ENCODE results near the gene RERE.

RERE gene

DNA sequence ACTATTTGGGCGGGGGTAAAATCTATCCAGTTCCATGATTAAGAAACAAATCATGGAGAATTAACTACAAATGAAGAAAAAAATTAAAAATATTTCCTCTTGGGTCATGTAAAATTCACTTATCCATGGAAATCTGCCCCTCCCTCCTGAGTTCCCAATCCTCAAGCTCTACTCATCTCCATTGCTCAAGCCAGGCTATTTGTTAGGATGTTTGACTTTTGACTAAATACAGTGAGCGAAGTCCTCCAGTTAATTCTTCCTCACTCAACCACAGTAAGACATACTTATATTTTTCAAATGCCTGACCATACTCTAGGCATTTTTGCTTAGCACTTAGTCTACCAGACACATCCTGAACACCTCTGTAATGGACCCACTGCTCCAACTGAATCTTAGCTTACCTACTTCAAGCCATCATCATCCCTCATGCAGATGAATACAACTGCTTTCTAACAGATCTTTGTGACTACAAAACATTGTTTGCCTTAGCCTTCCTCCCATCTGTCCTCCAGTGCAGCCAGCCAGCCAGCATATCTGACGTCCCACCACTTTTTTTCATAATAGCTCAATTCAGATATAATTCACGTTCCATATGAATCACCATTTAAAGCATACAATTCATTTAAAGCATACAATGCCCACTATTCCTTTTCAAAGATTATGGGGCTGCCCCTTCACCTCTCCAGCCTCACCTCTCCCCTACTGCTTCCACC lies 154.2 kb downstream of the RERE start:
- DNase-seq = no peak

DNA sequence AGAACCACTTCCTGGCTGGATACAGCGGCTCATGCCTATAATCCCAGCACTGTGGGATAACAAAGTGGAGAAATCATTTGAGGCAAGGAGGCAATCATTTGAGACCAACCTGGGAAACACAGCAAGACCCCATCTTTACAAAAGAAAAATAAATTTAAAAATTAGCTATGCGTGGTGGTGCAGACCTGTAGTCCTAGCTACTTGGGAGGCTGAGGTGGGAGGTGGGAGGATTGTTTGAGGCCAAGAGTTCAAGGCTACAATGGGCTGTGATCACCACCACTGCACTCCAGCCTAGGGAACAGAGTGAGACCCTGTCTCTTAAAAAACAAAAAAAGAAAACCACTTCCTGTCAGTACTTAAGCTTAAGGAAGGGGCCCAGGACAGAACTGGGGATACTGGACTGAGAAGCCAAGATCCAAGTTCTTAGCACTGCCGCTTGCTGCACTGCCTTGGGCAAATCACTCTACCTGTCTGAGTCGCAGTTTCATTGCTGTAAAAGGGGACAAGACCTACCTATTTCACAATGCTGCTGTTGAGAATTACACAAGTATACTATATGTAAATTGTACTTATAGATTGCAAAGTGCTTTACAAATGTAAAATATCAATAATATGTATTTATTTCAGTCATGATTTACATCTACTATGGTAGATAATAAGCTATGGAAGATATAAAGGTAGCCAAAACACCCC lies 154.9 kb downstream of the RERE start:
- no peak for DNase-seq

DNA sequence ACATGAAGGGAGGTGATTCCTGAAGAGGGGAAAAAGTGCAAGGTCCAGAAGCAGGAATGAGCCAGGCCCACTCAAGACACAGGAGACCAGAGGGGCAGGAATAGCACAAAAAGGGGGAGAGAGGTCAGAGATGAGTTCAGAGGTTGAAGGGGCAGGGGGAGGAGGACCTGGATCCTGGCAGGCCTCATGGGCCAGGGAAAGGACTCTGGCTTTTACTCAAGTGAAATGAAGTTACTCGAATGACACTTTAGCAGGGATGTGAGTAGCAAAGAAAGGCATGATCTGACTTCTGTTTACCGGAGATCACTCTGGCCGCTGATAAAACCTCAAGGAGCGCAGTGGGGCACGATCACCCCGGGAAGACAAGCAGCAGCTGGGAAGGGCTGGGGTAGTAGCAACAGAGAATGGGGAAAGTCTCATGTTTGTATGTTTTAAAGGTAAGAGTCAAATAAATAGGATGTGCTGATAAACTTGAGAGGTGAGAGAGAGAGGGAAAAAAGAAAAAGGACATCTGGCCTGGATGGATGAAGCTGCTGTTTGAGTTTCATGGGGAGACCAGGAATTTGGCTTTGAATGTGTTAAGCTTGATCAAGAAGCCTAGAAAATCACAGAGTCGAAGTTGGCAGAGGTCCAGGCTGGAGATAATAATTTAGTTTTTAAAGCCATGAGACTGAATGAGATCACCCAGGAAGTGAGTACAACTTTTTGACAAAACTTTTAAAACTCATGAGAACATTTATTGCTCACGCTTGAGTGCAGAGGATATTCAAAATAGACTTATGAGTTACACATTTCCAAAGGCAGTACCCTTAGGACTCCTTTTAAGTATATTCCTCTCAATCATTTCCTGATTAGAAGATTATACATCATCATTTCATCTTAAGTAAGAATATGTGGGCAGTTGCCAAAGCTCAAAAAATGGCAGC lies 156.0 kb downstream of the RERE start:
- DNase-seq = no peak

DNA sequence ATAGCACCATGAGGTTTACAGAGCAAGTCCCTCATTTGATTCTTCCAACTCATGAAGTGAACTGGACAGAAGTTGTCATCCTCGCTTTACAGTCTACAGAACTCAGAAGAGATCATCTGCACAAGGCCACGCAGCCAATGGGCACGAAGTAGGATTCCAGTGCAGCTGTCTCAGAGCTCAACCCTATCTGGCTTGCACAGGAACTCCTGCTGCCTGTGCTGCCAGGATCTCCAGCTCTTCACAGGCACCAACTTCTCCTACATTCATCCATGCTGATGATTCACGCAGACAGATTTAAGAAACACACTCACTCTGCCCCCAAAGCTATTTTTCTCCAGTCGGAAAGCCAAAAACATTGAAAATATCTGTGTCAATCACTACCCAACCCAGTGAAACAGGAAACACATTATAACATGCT lies 157.0 kb downstream of the RERE start:
- DNase-seq = no peak

DNA sequence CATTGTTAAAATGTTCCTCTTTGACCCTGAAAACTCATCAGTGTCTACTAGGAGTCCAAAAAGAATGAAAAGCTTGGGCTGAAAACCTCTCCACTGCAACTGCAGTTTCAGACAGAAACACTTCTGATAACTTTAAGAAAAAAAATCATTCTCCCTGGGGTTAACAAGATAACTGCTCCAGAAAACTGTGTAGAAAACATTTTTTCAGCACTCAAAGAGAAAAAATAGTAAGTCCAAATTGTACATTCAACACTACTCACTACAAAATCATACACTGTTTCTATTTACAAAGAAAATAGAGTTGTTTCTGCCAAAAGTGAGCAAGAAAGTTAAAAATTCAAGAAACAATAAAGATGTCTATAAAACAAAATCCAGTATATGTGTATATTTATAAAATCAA lies 157.8 kb downstream of the RERE start:
- DNase-seq = no peak

DNA sequence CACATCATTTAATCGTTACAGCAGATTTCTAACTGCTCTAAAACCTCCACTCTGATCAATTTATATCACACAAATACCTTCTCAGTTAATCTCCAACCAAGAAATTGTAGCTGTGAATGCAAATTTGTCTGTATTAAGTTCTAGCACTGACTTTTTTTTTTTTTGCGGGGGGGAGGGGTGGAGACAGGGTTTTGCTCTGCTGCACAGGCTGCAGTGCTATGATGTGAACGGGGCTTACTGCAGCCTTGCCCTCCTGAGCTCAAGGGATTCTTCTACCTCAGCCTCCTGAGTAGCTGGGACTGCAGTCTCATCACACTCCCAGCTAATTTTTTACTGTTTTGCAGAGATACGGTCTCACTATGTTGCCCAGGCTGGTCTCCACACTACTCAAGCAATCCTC lies 163.6 kb downstream of the RERE start:
- DNase-seq = no peak

DNA sequence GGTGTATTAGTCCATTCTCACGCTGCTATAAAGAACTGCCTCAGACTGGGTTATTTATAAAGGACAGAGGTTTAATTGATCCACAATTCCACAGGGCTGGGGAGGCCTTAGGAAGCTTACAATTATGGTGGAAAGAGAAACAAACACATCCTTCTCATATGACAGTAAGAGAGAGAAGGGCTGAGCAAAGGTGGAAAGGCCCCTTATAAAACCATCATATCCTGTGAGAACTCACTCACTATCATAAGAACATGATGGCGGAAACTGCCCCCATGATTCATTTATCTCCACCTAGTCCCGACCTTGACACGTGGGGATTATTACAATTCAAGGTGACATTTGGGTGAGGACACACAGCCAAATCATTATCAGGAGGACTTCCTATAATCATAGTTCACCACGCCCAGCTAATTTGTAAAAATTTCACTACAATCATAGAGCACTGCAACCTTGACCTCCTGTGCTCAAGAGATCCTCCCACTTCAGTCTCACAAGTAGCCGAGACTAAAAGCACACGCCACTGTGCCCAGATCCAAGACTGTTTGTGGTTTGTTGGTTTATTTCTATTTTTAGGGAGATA lies 164.9 kb downstream of the RERE start:
- DNase-seq = no peak

DNA sequence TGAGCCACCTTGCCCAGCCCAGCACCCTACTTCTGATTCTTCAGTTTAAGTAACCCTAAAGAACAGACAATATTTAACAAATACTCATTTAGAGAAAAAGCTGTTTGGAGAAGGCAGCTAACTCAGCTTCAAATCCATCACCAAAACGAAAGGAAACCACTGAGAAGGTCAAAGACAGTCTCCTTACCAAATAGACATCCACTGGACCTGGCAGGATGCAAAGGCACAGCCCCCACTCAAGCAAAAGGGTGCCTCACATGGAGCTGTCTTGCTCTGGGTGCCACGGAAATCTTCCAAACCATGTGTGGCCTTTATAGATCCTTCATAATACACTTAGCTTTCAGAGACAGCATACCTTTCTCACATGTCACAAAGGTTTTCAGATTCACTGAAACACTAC lies 165.5 kb downstream of the RERE start:
- no peak for DNase-seq

DNA sequence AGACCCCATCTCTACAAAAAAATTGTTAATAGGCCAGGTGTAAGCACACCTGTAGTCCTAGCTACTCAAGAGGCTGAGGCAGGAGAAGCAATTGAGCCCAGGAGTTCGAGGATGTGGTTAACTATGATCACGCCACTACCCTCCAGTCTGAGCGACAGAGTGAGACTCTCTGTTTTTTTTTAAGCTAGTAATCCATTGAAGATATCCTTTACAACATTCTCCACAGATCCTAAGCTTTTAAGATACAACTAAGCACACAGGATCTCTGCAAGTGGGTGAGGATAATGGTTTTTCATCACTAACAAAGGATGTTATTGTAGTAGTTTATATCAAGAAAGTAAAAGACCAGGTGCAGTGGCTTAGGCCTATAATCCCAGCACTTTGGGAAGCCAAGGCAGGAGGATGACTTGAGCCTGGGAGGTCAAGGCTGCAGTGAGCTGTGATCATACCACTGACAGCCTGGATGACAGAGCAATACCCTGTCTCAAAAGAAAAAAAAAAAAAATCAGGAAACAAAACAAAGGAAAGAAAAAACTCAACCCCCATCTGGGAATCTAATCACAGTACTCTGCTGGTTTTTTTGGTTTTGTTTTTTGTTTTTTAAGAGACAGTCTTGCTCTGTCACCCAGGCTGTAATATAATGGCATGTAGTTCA lies 166.1 kb downstream of the RERE start:
- DNase-seq = no peak

DNA sequence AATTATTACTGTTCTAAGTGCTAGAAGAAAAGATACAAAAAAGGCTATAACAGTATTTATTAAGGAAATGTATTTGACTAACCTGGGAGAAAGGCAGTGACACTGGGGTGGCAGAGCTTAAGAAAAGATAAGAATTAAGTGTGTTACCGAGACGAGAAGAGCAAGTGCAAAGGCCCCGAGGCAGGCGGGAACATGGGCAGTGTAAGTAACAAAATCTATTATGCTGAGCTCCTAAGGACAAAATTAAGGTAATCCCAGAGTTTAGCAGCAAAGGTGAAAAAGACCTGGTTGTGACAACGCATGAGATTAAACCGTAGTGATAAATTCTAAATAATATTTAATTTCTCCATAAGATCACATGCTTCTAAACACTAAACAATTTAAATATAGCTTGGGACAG lies 167.6 kb downstream of the RERE start:
- no peak for DNase-seq

DNA sequence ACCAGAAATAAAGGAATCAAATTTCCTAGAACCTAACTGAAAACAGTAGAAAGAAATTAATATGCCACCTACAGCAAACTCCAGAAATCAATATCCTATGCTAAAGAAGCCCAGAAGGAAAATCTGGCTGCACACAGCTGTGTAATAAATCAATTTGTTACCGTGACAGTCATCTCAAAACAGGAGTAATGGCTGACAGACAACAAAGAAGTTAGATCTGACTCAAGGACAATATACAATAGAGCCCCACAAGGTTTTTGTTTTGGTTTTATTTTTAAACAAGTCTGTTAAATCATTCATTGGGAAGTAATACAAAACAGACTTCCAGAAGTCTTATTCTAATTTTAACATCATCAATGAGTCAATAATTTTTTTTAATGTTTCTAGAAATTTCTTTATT lies 168.4 kb downstream of the RERE start:
- peak; percentile 20 for DNase-seq

DNA sequence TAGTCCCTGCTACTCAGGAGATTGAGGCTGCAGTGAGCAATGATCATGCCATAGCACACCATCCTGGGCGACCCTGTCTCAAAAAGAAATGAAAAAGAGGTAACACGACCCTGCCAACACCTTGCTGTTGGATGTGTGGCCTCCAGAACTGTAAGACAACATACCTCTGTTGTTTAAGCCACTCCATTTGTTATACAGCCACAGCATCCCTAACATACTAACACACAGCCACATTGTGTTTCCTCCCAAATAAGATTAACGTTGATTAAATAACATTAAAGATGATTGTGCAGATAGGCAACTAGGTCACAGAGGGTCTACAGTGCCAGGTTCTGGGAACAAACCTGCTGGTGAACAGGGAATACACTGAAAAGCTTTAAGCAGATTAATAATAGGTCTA lies 170.4 kb downstream of the RERE start:
- DNase-seq = no peak

DNA sequence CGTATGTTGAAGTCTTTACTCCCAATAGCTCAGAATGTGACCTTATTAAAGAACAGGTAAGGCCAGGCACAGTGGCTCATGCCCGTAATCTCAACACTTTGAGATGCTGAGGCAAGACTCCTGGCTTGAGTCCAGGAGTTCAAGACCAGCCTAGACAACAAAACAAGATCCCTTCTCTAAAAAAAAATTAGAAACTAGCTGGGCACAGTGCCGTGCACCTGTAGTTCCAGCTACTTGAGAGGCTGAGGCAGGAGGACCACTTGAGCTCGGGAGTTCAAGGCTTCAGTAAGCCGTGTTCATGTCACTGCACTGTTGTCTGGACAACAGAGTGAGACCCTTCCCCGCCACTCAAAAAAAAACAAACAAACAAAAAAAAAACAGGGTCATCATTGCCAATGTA lies 171.3 kb downstream of the RERE start:
- DNase-seq = no peak

DNA sequence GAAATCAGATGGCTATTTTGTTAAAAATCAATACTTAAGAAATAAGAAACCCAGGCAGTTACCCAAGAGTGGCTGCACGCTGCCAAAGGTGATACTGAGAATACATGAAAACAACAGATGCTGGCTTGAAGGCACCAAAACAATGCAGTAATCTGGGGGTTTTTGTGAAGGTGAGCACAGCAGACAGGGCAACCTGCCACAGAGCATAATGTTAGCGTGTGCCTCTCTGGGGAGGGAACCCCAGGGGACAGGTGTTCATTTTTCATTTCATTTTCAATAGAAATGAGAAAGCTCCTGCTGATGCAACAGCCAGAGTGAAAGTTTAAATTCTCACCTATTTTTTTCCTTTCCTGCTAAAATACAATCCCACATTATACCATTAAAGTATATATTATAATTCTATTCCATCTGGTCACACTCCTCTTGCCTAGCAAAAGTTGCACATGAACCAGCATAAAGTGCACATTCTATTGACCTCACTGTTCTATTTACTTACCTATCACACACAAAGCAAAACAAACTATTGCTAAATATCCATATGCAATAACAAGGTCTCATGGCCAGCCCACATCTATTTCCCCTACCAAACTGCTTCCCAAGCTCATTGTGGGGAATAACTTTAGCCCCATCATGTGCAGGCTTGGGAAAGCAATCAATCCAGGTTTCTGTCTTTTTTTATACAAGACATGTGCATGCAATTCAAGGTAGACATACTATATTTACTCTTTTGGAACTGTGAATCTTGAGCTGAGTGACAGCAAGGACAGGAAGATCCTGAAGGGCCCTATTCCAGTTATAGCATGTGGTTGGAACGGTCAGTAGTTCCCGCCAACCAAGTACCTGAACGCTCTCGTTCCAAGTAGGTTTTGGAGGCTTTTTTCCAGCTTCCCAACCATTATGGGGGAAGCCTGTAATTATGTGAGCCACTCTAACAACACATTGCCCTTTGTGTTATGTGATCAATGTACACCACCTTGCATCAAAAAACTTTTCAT lies 173.6 kb downstream of the RERE start:
- peak; percentile 33 for DNase-seq

DNA sequence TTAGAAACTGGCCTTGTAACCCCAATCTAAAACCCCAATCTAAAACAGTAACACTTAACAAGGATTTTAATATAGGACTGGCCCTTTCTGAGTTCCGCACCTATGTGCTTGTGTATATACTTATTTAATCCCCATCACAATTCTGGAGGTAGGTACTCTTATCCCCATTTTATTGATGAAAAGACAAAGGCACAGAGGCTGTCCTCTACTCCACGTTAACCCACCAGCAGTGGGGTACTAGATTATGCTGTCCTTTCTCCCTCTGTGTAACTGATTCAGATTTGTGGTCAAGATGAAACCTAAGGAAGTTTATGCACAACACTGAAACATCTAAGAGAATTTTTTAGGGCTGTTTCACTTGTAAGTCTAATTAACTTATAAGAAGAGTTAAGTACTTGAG lies 175.3 kb downstream of the RERE start:
- DNase-seq = no peak

DNA sequence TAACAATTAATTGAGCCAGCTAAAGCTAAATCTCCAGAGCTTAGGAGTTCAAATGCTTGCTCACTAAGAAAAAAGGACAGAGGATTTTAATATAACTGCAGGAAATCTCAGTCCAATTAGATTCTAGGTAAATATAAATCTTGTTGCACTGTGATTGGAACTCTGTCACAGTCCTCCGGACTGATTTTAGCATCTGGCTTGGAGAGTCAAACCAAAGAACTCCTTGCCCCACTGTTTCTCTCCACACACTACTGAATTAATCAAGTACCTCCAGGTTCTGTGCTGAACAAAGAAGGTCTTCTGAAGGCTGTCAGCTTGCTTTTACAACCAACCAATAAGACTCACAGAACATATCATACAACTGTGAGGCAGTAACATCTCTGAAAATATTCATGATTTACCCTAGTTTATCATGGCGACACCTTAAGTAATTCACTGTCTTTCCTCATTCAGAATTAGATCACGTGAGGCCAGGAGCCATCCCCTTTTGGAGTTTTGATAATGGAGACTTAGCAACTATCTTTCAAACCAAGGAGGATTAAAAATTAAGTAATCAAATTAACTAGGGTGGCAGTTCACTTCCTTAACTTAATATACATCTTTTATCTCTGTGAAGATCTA lies 176.0 kb downstream of the RERE start:
- no peak for DNase-seq

DNA sequence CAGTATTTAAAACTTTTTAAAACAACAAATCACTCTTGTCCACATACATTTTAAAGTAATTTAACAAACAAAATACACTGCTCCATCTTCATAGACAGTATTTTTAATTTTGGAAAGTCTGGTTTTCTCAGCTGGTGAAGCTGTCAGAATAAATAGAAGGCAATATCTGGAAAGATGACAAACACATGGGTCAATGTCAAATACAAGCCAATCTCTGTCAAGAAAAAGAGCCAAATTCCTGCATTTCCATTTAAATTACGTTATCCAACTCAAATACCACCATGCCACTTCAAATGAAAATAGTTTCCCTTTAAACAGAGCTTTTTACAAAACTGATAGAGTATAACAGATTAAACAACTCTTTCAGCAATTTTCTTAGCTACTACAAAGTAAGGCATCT lies 176.5 kb downstream of the RERE start:
- no peak for DNase-seq

DNA sequence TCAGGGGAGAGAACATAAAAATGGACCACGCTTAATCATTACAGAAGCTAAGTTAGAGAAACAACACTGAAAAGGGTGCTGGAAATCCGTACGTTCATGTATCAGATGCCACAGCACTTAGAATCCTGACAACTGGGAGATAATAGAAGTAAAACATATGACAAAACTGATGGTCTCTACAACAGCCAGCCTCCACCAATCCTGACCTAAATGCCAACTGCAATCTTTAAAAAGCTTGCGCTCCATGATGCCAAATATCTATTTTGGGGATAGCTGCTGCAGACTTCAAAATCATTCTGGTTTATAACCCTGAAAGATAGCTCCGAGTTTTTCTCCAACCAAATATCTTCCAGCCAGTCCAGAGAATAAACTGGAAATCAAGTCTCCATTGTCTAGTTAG lies 178.3 kb downstream of the RERE start:
- no peak for DNase-seq

DNA sequence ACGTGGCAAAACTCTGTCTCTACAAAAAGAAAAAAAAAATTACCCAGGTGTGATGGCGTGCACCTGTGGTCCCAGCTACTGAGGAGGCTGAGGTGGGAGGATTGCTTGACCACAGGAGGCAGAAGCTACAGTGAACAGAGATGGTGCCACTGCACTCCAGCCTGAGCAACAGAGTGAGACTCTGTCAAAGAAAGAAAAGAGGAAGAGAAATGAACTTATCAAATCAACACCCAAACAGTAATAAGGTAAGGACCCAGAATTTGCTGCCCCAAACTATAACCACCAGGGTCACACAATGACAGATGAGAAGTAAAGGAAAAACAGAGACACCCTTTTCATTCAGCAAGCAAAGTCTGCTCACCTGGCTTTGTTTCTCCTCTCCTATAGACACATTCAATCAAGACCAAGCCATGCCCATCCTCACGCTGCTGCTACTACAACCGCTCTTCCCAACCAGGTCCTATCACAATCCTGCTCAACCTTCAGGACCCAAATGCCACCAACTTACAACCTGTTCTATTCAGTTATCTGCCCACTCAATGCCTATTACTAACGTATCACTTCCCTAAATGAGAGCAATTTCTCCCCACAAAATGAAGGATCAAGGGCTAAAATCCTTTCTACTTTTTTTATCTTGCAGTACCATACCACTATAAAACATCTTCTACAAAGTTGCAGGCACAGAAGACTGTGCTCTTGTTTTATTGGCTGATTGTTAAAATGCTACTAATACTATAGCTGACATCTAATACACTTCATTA lies 183.5 kb downstream of the RERE start:
- no peak for DNase-seq

DNA sequence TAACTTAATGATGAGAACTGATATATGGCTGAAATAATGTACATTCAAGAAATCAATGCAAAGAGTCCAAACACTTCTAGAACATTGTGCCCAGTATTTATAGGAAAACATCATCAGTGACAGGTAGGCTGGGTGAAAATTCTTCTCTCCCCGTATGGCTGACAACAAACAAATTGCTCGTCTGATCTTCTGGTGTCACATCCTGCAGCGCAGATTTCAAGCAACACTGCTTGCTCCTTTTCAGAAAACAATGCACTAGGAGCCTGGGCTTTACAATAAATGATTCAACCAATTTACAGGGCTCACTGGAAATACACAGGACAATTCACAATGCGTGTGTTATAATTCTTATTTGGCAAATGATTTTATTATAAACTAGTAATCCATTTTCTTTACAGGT lies 185.3 kb downstream of the RERE start:
- no peak for DNase-seq
